CD4-positive, alpha-beta T cell treated with Interleukin-15 for 1 hour (primary cell): Measurements from ENCODE around the gene GANC.

ENCODE experiments used
- DNase-seq: peaks from one replicate; pipeline ENCODE4 v3.0.0-alpha.2; 2020

GANC gene

GRCh38 chr15:42352401-42352800 lies 79.4 kb downstream of the GANC start:
- DNase-seq: no peak

DNA sequence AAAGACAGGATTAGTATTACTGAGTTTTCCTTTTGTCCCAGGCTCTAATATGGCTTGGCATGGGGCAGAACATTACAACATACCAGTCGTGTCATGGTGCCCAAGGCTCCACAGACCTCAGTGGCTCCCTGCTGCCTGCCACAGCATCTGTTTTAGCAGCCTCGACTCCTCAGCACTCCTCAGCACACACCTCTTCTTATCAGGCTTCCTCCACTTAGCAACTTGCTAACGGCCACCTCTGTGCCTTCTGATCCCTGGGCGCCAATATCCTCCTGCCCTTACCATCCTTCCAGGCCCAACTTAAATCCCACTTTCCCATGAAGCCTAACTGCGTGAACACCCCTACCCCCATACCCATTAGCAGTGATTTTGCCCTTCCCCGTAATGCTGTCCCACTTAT lies 80.1 kb downstream of the GANC start:
- DNase-seq: no peak

DNA sequence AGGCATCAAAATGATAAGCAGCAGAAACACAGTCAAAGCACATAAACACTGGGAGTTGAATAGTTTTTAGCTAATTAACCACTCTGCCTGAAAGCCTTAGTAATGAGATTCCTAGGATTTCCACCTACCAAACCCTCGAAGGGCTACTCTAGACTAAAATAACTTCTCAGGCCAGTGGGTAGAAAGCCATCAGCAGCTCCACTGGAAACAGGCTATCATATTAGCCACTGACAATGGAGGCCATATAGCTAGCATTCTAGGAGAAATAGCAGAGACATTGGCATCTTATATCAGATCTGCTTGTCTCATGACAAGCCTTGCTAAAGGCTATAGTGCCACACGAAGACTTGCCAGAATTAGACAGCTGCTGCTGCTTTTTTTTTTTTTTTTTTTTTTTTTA lies 81.8 kb downstream of the GANC start:
- DNase-seq: no peak

DNA sequence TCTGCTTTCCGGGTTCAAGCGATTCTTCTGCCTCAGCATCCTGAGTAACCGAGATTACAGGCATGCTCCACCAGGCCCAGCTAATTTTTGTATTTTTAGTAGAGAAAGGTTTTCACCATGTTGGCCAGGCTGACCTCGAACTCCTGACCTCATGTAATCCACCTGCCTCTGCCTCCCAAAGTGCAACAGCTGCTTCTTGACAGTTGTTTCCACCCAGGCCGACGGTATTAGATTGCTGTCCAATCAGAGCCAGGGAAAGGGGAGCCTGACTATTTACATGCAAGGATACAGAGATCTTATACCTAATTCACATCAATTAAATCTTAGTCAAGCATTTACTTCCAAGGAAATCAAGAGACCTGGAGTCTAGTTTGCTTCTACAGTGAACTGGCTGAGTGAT lies 82.3 kb downstream of the GANC start:
- no peak for DNase-seq

GRCh38 chr15:42356851-42357250 lies 83.8 kb downstream of the GANC start:
- DNase-seq: no peak

DNA sequence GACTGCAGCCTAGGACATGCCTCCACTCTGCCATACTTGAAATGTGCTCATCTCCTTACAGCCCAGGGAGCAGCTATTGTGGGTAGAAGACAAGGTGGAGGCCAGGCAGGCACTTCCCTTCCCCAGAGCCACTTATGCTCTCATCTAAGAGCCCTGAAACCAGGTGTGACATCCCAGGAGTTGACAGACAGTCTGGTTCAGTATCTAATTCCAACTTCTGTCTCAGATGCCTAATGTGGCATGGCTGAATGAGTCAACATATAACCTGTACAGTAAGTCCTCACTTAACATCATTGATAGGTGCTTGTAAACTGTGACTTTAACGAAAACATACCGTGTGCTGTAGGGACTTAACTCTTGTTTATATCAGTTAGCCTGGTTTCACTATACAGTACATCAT lies 85.1 kb downstream of the GANC start:
- no peak for DNase-seq

DNA sequence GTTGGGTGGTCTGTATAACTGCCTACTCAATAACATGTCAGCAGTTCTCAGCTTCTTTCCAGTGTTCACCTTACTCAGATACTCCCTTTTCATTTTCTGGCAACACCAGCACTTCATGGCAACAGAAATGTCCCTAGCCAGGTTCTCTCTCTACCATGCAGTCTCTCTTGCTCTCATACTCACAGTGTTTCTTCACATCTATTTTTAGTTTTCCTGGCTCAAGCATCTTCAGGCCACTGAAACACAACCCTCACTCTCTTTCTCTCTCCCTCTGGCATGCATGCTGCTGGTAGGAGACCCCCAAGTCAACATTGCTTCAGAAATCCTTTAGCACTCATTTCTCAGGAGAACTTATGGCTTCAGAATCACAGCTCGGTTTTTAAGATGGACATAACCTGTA lies 86.2 kb downstream of the GANC start, which contains the start of gene CAPN3:
Gene CAPN3 (plus strand): TSS at position 253 of the 400 bp plus-strand sequence. CDS start 305 bp downstream, outside the sequence.
- no peak for DNase-seq

DNA sequence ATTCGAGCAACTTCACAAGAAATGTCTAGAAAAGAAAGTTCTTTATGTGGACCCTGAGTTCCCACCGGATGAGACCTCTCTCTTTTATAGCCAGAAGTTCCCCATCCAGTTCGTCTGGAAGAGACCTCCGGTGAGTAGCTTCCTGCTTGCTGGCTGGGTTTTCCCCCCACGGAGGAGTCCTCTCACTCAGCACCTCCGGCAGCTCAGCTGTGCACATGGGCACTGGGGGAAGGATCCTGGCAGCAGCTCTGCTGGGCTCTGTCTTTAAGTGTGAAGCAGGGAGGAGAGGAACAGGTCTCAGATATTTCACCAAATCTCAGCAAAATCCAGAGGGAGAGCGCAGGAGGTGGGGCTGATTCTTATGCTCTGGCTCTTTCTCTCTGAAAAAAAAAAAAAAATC lies 87.0 kb downstream of the GANC start:
- no peak for DNase-seq

GRCh38 chr15:42360535-42361112 lies 87.6 kb downstream of the GANC start:
- DNase-seq: no peak

DNA sequence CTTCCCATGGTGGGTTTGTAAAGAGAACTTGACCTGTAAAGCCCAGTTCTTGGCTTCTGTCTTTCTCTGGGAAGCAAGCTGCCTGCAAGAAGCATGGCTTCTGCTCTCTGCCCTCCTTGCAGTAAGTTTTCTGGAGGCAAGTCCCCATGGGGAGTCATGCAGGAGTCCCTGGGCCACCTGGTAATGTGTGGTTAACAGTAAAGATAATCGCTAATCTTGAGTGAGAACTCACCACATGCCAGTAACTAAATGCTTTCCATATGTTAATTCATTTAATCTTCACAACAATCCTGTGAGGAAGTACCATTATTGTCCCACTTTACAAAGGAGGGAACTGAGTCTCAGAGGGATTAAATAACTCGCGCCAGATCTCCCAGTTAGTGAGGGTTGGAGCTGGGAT lies 90.5 kb downstream of the GANC start:
- no peak for DNase-seq

DNA sequence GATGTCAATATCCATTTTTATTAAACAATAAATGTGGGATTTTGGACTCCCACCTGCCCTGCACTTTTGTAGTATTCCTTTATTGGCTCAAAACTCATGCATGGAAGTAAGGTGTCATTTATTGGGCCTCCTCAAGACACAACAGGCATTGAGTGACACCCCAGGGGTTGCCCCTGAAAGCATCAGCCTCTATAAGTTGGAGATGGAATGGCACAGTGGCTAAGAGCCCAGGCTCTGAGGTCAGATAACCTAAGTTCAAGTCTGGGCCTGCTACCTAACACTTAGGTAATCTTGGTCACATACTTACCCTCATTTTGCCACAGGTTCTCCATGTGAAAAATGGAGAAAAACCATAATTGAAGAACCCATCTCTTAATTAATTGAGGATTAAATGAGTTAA lies 90.9 kb downstream of the GANC start:
- DNase-seq: no peak

- no peak for DNase-seq
Observed at GRCh38 chr15:42364529-42364928, 91.5 kb downstream of the GANC start.

- DNase-seq: no peak
Observed at GRCh38 chr15:42365921-42366550, 93.0 kb downstream of the GANC start.

GRCh38 chr15:42367041-42367440 lies 94.0 kb downstream of the GANC start:
- peak; percentile 36 for DNase-seq

- no peak for DNase-seq
Observed at GRCh38 chr15:42368096-42368495, 95.1 kb downstream of the GANC start.

DNA sequence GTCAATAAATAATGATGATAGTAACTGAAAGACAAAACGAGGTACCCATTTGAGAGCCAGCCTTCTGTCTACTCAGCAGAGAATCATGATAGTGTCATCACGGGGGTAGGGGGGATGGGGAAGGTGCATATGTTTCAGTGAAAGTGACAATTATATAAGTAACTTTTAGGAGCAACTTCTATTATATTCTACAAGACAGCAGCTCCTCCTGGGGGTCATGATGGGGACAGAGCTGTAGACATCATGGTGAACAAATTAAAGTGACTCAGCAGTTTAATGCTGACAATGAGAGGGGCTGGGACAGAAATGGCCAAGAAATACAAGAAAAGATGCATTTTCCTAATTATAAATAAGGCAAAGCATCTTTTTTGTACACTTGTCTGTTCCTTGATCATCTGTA lies 98.1 kb downstream of the GANC start:
- no peak for DNase-seq

DNA sequence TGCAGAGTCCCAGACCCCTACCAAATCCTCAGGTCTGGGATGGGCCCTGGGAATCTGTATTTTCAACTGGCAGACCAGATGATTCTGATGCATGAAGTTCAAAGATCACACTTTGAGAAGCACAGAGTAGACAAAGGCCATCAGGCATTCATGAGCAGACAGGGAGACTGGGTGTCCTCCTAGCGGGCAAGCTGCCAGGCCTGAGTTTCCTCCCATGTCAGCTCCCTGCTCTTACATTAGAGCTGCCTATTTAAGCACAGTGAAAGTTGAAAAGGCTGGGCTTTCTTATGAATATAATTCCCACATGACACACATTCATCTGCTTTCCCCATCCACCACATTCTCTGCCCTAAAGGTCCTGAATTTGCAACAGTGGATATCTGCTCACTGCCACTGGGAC lies 100.3 kb downstream of the GANC start:
- no peak for DNase-seq

DNA sequence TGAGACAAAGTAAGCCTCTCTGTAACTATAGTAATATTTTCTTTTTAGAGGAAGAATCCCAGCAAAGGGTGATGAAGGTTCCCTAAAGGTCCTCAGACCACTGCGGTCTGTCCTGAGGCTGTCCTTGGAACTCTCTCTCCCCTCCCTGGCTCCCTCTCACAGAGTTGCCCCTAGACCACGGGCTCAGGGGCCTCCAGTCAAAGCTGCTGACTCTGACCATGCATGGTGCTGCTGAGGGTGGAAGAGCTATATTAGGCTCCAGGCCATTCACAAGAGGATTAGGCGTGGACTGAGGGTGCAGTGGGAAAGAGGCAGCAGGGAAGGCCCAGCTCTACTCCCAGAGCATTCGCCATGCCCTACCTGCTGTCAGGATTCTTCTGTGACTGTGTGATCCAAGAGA lies 100.9 kb downstream of the GANC start:
- no peak for DNase-seq

GRCh38 chr15:42374810-42375209 lies 101.8 kb downstream of the GANC start:
- DNase-seq: no peak

GRCh38 chr15:42375252-42375651 lies 102.3 kb downstream of the GANC start:
- no peak for DNase-seq

DNA sequence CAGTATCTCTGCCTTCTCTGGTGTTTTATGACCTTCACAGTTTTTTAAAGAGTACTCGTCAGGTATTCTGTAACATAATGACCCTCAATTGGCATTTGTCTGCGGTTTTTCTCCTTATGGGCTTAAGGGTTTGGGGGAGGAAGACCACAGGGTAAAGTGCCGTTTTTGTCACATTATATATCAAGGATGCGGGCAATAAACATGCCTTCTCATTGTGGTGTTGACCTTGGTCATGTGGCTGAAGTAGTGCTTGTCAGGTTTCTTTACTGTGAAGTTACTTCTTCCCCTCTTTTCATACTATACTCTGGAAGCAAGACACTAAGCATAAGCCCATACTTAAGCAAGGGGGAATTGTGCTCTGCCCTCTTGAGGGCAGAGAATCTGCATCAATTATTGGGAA lies 102.9 kb downstream of the GANC start:
- no peak for DNase-seq

GRCh38 chr15:42378011-42378410 lies 105.0 kb downstream of the GANC start:
- DNase-seq: no peak

DNA sequence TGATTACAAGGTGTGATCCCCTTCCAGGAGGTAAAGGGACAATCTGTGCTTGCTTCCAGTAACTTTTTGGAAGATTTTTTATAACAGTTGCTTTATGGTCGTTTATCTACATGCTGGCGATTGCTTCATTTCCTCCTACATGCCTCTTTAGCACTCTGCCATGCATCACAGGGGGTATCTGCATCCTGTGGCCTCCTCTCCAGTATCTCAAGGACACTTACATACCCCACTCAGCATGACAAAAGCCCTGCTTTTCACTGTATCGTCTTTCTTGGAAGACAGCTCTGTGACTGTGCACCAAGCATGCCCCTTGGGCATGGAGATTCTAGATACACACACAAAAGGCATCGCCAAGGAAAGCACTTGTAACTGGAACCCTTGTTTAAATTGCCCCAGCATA lies 111.6 kb downstream of the GANC start:
- DNase-seq: no peak

DNA sequence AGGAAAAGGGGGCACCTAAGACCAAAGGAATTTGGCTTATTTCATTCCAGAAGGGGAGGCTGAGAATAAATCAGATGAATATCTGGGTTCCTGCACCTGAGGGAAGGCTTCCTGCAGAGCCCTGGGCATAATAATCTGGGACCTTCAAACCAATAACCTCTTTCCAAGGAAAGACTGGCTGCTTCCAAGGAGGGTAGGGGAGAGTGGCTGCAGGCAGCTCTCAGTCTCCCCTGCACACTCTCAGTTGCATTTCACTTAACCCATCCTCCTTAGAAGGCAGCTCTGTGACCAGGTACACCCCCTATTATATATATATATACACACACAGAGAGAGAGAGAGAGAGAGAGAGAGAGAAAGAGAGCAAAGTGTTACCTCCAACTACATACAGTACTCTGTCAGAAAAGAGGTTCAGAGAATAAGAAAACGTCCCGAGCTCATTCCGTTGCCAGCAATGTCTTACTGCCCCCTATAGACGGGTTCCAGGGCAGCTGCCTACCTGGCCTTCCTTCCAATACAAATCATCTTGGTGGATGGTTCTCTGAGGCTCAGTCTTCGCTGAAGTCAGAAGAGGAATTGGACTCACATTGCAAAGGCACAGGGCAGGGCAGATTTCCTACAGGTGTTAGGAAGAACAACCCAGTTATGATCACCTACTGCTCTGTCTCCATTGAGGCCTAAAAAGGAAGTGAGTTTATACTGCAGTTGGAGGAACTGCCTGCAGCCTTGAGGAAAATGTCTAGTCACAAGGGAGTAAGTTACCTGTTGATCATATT lies 112.4 kb downstream of the GANC start:
- no peak for DNase-seq
